Ectodermal cell (in vitro differentiated cells): ENCODE results near the gene BACH2.

ENCODE experiments used
- H3K27ac ChIP-seq: 2 replicates; pipeline ENCODE4 v1.7.0; 2013; ENCODE audit warnings: mild to moderate bottlenecking, low read depth, low read length; ENCODE audit not compliant: insufficient read depth, poor library complexity, severe bottlenecking
- H3K27me3 ChIP-seq: 2 replicates; pipeline ENCODE4 v1.7.0; 2013; ENCODE audit warnings: mild to moderate bottlenecking, low read length; ENCODE audit not compliant: insufficient read depth, control insufficient read depth, poor library complexity, severe bottlenecking
- H3K36me3 ChIP-seq: one replicate; pipeline ENCODE4 v1.7.0; 2013; ENCODE audit warnings: low read length; ENCODE audit not compliant: control insufficient read depth, insufficient read depth
- H3K4me1 ChIP-seq: one replicate; pipeline ENCODE4 v1.7.0; 2013; ENCODE audit warnings: low read length; ENCODE audit not compliant: control insufficient read depth, insufficient read depth
- H3K4me3 ChIP-seq: 2 replicates; pipeline ENCODE4 v1.7.0; 2013; ENCODE audit warnings: low read depth, low read length, control low read depth; ENCODE audit not compliant: insufficient read depth
- H3K9me3 ChIP-seq: 2 replicates; pipeline ENCODE4 v1.7.0; 2013; ENCODE audit warnings: mild to moderate bottlenecking, low read length, moderate library complexity; ENCODE audit not compliant: control insufficient read depth
- WGBS, 2 experiments: methylation state at CpG; one replicate each; pipeline ENCODE4 v1.1.7; 2013; ENCODE audit warnings: missing lambda C conversion rate in 2 of 2; 5-methylcytosine and 5-hydroxymethylcytosine counted together

BACH2 gene

DNA sequence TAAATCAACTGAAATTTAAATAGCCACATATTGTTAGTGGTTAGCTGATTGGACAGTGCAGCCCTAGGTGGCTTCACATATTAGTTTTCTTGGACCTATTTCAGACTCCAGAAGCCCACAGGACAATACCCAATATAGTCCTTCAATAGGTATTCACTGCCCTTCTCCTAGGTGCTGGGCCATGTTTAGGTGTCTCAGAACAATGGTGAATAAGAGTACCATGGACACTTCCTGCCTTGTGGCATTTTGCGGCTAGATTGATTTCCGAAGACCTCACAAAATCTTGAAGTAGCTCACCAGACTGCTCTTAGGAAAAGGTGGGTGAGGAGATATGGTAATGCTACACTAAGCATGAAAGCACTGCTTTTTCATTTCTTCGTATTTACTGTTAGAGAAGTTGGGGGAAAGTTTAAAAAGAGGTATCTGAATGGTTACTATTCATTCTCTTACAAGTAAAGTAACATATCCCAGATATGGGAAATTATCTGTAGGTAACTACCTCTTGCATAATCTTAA is 203.0 kb downstream of the BACH2 start:
- H3K9me3 ChIP-seq = no peaks in the 10 kb centered on the region
- no peaks in the 10 kb centered on the region for H3K4me1 ChIP-seq
- H3K27me3 ChIP-seq = no peaks in the 10 kb centered on the region
- no peak overlapping the region for H3K4me3 ChIP-seq
- H3K27ac ChIP-seq = no peak overlapping the region
- H3K36me3 ChIP-seq = no peaks in the 10 kb centered on the region
- WGBS, 2 experiments = 99 to 100% methylated on average over 2 to 3 of the region's 3 CpGs

DNA sequence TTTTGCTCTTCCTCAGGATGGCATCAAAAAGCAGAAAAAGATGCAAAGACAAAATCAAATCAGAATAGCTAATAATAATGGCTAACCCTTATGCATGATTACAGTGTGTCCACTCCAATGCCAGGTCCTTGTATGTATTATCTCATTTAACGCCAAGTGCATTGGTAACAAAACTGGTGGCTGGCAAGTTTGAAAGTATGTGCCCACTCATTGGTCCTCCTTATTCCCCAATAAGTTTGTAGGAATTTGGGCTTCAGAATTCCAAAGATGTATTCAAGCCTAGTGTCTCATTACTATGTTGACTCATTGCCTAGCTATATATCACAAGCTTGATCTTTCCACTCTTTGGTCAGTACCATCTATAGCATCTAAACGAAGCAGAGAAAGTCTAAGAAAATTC is 205.8 kb downstream of the BACH2 start:
- H3K27ac ChIP-seq = no peak overlapping the region
- no peaks in the 10 kb centered on the region for H3K4me1 ChIP-seq
- H3K4me3 ChIP-seq = no peak overlapping the region
- 93 to 98% methylated on average over 2 of the region's 2 CpGs for WGBS, 2 experiments
- no peaks in the 10 kb centered on the region for H3K36me3 ChIP-seq
- no peaks in the 10 kb centered on the region for H3K27me3 ChIP-seq
- H3K9me3 ChIP-seq = no peaks in the 10 kb centered on the region

DNA sequence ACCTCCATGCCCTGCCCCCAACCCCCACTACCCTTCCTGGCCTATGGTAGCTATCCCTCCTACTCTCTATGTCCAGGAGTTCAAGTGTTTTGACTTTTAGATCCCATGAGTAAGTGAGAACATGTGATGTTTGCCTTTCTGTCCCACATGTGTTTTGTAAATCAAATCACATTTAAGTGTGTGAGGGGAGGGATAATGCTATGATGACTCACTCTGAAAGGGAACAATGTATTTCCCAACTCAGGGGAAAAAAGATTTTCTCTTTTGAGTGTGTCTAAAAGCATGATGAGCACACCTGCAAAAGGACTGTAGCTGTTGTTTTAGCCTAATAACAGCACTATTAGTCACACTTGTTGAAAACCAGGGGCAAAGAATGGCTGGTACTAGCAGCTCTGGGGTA is 208.6 kb downstream of the BACH2 start:
- Histone ChIP-seq H3K4me1 (no peaks in the 10 kb centered on the region), H3K27ac (no peak overlapping the region), H3K9me3 (no peaks in the 10 kb centered on the region), H3K4me3 (no peak overlapping the region), H3K27me3 (no peaks in the 10 kb centered on the region), H3K36me3 (no peaks in the 10 kb centered on the region)

GRCh38 chr6:90087106-90087833 is 209.4 kb downstream of the BACH2 start:
- H3K36me3 ChIP-seq = no peaks in the 10 kb centered on the region
- no peaks in the 10 kb centered on the region for H3K9me3 ChIP-seq
- no peak overlapping the region for H3K4me3 ChIP-seq
- H3K27ac ChIP-seq = no peak overlapping the region
- H3K4me1 ChIP-seq = no peaks in the 10 kb centered on the region
- 94 to 96% methylated on average over 4 of the region's 5 CpGs for WGBS, 2 experiments
- H3K27me3 ChIP-seq = no peaks in the 10 kb centered on the region

- no peaks in the 10 kb centered on the region for H3K4me1 ChIP-seq
- no peak overlapping the region for H3K4me3 ChIP-seq
- no peaks in the 10 kb centered on the region for H3K36me3 ChIP-seq
- 86% methylated on average over 6 to 7 of the region's 7 CpGs for WGBS, 2 experiments
- H3K9me3 ChIP-seq = no peaks in the 10 kb centered on the region
- no peaks in the 10 kb centered on the region for H3K27me3 ChIP-seq
- no peak overlapping the region for H3K27ac ChIP-seq
Observed at GRCh38 chr6:90086517-90086916, 210.1 kb downstream of the BACH2 start.

DNA sequence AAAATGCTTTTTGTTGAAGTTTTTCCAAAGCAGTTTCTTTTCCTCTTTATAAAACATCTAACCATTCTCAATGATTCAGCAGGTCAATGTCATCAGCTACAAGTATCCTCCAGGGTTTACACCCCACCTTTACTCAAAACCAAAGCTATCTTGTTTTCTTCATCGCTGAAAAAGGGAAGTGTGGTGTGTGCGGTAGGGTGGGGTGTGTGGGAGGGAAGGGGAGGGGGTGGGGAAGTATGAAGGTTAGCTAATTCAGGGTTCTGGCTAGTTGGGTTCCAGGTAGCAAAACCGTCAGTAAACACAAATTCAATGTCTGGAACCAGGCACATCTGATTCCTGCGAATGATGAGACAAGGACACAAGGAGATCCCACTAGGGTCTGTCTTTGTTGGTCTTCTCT is 212.8 kb downstream of the BACH2 start:
- WGBS, 2 experiments = 93 to 95% methylated on average over 4 of the region's 4 CpGs
- Histone ChIP-seq H3K36me3 (no peaks in the 10 kb centered on the region), H3K27ac (no peak overlapping the region), H3K27me3 (no peaks in the 10 kb centered on the region), H3K4me1 (no peaks in the 10 kb centered on the region), H3K9me3 (no peaks in the 10 kb centered on the region), H3K4me3 (no peak overlapping the region)

DNA sequence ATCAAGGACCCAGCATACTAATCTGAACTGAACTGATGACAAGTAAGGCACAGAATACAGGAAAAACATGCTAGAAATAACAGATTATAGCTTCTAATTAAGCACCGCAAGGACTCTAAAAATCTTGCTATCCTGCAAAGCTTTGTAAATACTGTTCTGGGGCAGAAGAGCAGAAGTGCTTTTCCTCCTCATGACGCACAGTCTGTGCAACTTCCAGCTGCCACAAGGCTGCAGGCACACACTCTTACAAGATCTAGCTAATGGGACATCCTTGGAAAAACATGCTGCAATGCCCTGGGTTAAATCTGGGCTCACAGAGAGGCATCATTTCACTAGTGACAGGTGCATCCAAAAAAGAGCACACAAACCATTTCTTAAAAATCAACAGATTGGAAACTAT is 213.8 kb downstream of the BACH2 start:
- H3K4me1 ChIP-seq = no peaks in the 10 kb centered on the region
- H3K4me3 ChIP-seq = no peak overlapping the region
- H3K9me3 ChIP-seq = no peaks in the 10 kb centered on the region
- no peaks in the 10 kb centered on the region for H3K27me3 ChIP-seq
- no peak overlapping the region for H3K27ac ChIP-seq
- H3K36me3 ChIP-seq = no peaks in the 10 kb centered on the region
- WGBS, 2 experiments = 92 to 94% methylated on average over 2 of the region's 2 CpGs

DNA sequence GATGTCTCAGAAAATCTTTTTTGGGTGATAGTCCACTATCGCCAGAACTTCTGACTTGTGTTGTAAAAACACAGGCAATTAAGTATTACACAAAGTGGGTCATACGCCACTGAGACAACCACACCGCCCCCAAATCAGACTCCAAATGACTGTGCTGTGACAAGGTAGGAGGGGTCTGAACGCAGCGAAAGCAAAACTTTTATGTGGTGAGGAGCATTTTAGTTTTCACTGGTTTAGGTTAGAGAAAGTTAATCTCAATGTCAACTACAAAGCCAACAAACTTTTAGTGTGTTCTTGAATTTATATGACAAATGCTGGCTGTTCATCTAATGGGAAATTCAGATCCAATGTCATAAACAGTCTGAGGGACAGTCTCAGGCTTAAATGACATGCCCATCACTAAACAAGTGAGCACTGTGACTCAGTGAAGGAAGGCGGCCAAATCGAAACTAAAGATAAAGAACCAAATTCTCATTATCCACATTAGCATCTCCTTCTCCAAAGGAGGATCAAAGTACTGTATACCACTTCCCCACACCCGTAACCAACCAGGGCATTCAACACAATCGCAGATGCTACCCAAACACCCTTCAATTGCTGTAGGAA is 215.7 kb downstream of the BACH2 start:
- no peaks in the 10 kb centered on the region for H3K4me1 ChIP-seq
- no peaks in the 10 kb centered on the region for H3K27me3 ChIP-seq
- no peak overlapping the region for H3K4me3 ChIP-seq
- H3K36me3 ChIP-seq = no peaks in the 10 kb centered on the region
- no peak overlapping the region for H3K27ac ChIP-seq
- H3K9me3 ChIP-seq = no peaks in the 10 kb centered on the region
- WGBS, 2 experiments = 95 to 96% methylated on average over 9 of the region's 9 CpGs

GRCh38 chr6:90079560-90080490 is 216.8 kb downstream of the BACH2 start:
- Histone ChIP-seq H3K36me3 (no peaks in the 10 kb centered on the region), H3K27me3 (no peaks in the 10 kb centered on the region), H3K27ac (no peak overlapping the region), H3K4me3 (no peak overlapping the region), H3K4me1 (peaks cover 3% of the 10 kb centered on the region), H3K9me3 (no peaks in the 10 kb centered on the region)
- 94 to 96% methylated on average over 9 to 11 of the region's 11 CpGs for WGBS, 2 experiments
